Bronchial epithelial cell (primary cell): ENCODE measurements around the gene ISLR. TPM values are rescaled to one million over a fixed set of nuclear protein-coding genes. Genes with fewer than 3 reads are reported as not detected.

ENCODE experiments used
- DNase-seq: peaks from one replicate; pipeline ENCODE4 v3.0.0-alpha.2; 2010; ENCODE audit warnings: low read depth
- FAIRE-seq: peaks from 2 replicates; lab custom pipeline; 2011; peaks lifted over from hg19 to GRCh38; lab: Jason Lieb, UNC
- H3K27me3 ChIP-seq: 2 replicates; pipeline ENCODE4 v1.5.1; 2011; ENCODE audit warnings: low read length; ENCODE audit not compliant: control insufficient read depth, insufficient read depth
- H3K36me3 ChIP-seq: 2 replicates; pipeline ENCODE4 v1.5.1; 2011; ENCODE audit warnings: low read length; ENCODE audit not compliant: control insufficient read depth, insufficient read depth
- H3K4me3 ChIP-seq: 2 replicates; pipeline ENCODE4 v1.5.1; 2011; ENCODE audit warnings: mild to moderate bottlenecking, low read depth, low read length, control low read depth
- CTCF ChIP-seq: IDR thresholded peaks from 2 replicates; pipeline ENCODE4 v1.5.1; 2011; ENCODE audit warnings: mild to moderate bottlenecking, moderate library complexity, low read length, control low read depth, inconsistent platforms; ENCODE audit not compliant: insufficient read depth, severe bottlenecking
- total RNA-seq: library from RNA; depleted of rRNA; stranded (reverse); fragments of >200 nt; gene quantifications from 2 replicates; pipeline ENCODE4 v1.2.1, GENCODE V29; 2014

Gene ISLR
- total RNA-seq, 1 donor from 2014 or later, result 0.53 TPM

GRCh38 chr15:74184582-74185091 is 11.1 kb downstream of the ISLR start:
- FAIRE-seq, result no peak
- H3K36me3 ChIP-seq, result no peaks in the 10 kb centered on the region
- peak; percentile 42 for DNase-seq
- no peak for TF ChIP-seq CTCF
- H3K27me3 ChIP-seq, result peaks cover 4% of the 10 kb centered on the region
- H3K4me3 ChIP-seq, result no peak overlapping the region

GRCh38 chr15:74185710-74186348 is 12.3 kb downstream of the ISLR start:
- peak; percentile 68 for DNase-seq
- H3K27me3 ChIP-seq, result peaks cover 4% of the 10 kb centered on the region
- TF ChIP-seq CTCF, result no peak
- no peaks in the 10 kb centered on the region for H3K36me3 ChIP-seq
- no peak for FAIRE-seq
- no peak overlapping the region for H3K4me3 ChIP-seq

GRCh38 chr15:74188216-74188615 is 14.7 kb downstream of the ISLR start:
- no peak for FAIRE-seq
- no peak overlapping the region for H3K4me3 ChIP-seq
- DNase-seq, result no peak
- H3K36me3 ChIP-seq, result no peaks in the 10 kb centered on the region
- peaks cover 10% of the 10 kb centered on the region for H3K27me3 ChIP-seq
- TF ChIP-seq CTCF, result no peak

- Histone ChIP-seq H3K27me3 (peaks cover 10% of the 10 kb centered on the region), H3K36me3 (no peaks in the 10 kb centered on the region), H3K4me3 (no peak overlapping the region)
- DNase-seq, result no peak
- FAIRE-seq, result no peak
- TF ChIP-seq CTCF, result no peak
Measured at GRCh38 chr15:74191798-74192197, 18.3 kb downstream of the ISLR start.

- Histone ChIP-seq H3K27me3 (peaks cover 7% of the 10 kb centered on the region), H3K36me3 (no peaks in the 10 kb centered on the region), H3K4me3 (no peak overlapping the region)
- no peak for TF ChIP-seq CTCF
- no peak for FAIRE-seq
- no peak for DNase-seq
Measured at GRCh38 chr15:74192751-74193150, 19.2 kb downstream of the ISLR start.
